Medulla oblongata (tissue), 1 donor: Measurements from ENCODE around the gene RARB.

Experiments
- DNase-seq: peaks from one replicate; pipeline ENCODE4 v3.0.0-alpha.2; 2015; ENCODE audit errors: extremely low spot score

The RARB gene

DNA sequence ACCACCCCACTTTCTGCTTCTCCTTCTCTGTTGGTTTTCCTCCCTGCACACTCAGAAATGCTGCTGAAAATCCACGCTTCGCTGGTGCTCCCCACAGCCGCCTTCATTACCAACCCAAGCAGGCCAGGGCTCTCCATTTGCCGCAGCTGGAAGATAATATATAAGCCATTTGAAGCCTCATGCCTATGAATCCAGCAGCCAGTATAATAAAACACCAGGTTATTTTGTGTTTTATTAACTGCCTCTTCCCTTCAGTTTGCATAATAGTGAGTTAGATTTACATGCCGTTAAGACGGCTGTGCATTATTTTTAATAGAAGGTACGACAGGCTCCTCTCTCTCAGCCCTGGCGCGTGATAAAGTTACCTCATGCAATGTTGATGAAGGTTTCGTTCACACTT is 150.0 kb downstream of the RARB start:
- no peak for DNase-seq

DNA sequence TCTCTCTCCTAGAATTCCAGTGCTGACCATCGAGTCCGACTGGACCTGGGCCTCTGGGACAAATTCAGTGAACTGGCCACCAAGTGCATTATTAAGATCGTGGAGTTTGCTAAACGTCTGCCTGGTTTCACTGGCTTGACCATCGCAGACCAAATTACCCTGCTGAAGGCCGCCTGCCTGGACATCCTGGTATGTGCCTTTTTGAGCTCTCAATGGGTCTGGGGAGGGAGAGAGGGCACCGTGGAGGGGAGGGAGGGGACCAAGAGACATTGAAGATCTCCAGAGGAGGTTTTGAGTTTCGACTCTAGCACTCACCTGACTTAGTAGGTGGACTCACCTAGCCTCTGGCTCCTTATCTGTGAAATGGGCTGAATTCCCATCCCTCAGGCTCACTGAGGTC is 152.5 kb downstream of the RARB start:
- no peak for DNase-seq

DNA sequence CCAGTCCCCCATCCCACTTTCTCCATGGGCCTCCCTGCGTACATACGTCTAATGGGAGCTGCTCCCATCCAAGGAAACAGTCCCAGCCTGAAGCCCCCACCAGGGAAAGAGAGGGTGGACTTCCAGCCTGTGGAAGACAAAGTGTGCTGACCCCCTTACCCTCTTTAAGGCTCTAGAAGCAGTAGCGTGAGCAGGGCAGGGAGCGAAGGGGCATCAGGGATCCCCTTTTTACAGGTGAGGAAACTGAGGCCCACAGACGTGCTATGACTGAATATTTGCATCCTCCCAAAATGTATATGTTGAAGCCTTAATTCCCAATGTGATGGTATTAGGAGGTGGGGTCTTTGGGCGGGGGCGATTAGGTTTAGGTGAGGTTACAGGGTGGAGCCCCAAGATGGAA is 153.3 kb downstream of the RARB start:
- DNase-seq = no peak

DNA sequence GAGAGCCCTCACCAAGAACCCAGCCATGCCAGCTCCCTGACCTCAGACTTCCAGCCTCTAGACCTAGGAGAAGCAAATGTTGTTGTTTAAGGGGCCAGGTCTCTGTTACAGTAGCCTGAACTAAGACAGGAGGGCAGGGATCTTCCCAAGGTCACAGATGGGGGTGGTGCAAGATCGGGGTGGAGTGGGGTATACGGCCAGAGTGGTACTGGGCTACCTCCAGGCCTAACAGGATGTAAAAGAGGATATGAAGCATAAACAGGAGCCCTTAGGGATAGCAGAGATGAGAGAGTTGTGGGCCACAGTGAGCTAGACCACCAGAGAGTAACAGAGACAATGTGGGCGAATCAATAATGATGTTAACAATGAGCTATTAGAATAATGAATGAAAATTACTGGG is 153.8 kb downstream of the RARB start:
- DNase-seq = no peak

DNA sequence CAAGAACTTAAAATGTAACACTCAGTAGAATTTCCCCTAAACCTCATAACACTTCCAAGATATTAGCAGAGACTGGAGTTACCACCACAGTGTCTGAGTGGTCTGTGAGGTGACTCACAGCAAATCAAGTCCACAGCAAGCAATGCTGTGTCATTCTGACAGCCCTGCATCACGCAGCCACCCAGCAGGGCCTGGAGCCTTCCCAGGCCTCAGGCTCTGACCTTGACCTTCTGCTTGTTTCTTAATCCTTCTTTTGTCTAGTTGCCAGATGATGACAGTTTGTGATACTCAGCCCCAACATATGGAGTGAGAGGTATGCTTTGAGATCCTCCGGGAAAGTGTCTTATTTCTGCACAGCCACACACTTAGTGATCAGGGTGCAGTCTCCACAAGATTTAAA is 154.2 kb downstream of the RARB start:
- DNase-seq = no peak

DNA sequence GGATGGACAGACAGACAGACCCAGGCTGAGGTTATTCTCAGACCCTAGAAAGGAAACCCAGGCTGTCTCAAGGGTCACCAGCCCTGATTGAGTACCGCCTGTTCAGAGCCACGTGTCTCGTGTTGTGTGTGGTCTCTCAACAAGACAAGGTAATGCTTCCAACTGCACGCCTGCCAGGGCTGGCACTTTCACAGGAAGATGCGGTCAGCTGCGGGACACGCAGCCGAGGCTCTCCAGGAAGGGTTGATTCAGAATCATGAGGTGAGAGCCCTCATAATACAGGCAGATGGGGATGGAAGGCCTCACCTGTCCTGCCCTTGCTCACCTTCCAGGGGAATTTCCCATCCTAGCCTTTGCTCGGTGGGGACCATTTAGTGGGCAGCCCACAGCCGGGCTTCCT is 155.3 kb downstream of the RARB start:
- DNase-seq = no peak

DNA sequence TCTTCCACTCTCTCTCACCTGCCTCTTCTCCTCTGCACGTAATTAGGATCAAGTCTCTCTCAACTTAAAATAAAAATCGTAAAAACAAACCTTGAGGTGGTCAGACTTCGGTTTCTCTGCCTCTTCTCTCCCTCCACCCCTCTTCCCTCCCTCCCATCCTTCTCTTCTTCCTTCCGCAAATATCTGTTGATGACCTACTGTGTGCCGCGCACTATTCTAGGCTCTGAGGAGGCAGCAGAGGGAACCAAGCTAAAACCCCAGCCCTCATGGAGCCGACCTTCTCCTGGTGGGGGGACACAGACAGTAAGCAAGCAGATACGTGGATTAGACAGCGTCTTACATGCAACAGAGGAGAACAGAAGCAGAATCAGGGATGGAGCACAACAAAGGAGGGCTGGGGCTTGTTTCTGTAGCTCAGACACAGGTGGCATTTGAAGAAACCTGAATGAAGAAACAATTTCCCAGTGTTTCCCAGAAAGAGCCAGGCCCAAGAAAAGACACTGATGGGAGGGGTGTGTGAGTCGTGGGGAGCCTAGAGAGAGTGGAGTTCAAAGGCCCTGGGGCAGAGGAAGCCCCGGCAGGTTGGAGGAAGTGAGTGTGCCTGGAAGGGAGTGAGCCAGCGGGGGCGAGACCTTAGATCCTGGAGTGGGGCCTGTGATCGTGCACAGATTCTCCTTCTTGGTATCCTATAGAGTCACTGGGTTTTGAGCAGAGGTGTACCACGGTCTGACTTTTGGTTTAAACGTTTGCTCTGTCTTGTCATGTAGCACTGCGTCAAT is 156.1 kb downstream of the RARB start:
- no peak for DNase-seq

DNA sequence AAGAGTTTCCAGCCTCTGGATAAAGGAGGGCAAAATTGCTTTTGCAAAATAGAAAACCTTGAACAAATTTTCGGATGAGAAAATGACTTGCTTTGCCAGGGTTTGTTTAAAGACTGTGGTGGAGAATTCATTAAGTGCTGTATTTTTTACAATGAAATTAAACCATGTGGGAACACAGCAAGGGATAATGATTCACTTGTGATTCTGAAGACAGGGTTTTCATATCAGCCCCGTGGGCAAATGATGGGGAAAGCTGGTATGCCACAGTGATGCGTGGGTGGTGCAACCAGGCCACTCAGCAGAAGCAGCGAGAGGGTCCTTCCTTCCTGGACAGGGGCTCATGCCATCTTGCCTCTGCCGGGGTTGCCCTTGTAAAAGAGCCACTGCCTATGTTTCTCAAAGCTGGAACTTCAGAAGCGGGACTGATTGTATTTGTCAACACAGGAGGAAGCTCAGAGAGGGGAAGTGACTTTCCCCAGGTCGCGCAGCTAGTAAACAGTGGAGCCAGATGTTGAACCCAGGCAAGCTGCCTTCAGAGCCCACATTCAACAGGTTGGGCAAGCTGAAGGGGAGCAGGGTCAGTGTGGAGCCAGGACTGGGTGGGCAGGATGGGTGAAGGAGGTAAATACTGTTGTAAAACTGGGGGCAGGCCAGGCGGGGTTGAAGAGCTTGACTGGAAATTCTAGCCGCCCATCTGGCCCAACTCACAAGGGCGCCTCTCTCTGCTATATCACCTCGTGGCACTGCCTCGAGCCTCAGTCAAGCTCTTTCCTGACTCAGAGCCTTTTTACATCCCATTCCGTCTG is 157.5 kb downstream of the RARB start:
- no peak for DNase-seq

DNA sequence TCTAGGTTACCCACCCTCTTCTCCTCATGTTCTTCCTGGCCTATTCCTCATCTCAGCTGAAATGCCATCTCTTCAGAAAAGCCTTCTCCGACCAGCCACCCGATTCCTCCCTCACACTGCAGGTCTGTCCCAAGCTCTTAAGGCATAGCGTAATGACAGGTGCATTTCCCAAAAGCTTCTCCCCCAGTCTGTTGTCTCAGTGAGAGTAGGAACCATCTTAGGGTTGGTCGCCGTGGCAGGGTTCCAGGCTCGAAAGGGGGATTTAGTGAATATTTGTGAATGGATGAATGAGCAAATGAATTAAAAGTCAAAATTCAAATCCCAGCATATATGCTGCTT is 158.1 kb downstream of the RARB start:
- no peak for DNase-seq

DNA sequence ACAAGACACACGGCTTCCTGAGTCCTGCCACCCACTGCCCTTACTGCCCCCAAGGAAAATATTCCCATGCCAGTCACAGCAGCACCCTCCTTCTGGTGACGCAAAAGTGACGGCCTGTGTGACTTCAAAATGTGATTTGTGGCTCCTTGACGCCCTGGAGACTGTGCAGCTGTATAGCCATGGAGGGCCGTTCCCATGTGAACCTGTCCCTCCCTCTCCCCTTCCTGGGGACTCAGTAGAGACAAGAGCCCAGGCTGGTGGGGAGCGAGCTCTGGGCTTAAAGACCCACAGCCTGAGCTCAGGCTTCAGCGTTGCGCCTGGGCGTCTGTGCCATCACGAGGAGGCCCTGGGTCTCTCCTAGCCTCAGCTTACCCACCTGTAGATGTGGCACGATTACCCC is 158.5 kb downstream of the RARB start:
- no peak for DNase-seq

DNA sequence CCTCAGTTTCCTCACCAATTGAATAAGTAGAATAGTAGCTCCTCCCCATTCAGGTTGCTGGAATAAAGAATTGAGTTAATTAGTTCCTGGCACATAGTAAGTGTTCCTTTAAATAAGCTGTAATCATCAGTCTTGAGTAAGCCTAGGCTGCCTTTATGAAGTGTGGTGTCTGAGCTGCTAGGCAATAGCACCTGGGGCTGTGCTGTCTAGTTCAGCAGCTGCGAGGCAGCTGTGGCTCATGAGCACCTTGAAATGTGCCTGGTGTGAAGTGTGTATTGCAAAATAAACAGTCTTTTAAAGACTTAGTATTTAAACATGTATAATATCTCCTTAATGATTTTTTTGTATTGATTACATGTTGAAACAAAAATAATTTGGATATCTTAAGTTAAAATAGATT is 159.0 kb downstream of the RARB start:
- no peak for DNase-seq

DNA sequence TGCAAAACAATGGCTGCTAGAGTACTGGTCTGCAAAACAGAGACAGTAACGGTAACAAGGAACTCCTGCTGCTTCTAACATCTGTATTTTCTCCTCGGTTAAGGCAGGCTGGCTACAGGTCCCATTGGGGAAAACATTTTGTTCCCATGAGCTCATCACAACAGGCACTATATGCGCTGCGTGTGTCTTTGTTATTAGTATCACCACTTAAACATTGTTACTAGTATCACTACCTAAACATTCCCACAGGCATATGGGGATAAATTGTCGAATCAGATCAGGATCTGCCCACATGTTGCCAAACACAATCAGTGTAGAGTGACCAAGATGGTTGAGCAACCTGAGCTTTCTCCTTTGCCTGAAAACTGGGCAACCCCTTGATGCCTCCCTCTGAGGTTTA is 159.5 kb downstream of the RARB start:
- no peak for DNase-seq

DNA sequence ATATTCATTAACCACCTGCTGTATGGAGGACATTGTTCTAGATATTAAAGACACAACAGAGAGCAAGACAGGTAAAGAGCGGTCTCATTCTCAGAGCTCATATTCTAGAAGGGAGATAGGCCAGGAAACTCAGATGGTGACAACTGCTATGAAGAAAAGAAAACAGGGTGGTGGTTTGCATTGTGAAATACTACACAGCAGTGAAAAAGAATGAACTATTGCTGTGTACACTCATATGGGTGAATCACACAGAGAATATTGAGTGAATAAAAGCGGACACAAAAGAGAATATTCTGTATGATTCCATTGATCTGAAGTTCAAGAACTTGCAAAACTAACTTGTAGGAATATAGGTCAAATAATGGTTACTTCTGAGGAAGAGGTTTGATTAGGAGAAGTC is 159.9 kb downstream of the RARB start:
- DNase-seq = no peak

DNA sequence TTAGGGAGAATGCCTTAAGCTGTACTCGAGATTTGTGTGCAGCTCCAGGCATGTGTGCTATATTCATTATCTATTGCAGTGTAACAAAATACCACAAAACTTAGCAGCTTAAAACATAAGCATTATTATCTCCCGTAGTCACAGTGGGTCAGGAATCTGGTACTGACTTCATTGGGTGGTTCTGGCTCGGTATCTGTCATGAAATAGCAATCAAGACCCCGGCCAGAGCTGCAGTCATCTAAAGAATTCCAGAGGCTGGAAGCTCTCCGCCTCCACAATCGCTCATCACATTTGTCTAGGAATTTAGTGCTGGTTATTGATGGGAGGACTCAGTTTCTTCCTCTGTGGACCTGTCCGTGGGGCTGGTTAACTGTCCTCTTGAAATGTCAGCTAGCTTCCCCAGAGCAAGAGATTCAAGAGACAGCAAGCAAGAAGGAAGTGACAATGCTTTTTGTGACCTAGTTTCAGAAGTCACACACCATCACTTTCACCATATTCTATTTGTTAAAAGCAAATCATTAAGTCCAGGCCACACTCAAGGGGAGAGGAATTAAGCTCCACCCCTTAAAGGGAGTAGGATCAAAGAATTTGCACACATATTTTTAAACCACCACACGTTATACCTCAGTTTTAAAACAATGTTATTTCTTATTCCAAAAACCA is 160.5 kb downstream of the RARB start:
- no peak for DNase-seq

DNA sequence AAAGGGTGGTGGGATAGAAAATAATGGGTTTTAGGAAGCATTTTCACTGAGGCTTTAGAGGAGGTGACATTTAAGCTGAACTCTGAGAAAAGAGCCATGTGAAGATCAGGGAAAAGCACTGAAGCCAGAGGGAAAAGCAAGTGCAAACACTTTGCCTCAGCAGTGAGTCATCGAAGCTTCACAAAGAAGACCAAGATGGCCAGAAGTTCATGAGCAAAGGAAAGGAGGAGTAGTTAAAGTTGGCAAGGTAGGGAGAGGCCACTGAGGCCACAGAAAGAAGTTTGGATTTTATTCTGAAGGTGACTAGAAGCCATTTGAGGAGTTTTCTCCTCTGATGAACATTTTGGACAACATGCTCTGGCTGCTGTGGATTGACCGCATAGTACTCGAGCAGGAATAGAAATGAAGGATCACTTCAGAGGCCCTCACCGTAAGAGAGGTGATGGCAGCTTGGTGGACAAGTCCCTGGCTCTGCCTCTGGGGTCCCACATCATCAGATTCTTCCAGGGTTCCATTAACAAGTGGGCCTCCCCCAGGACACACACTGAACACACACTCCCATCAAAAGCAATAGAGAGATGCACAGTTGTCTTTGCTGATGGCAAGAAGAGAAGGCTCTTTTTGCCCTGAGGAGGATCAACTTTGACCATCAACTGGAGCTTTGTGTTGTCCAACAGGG is 161.2 kb downstream of the RARB start:
- no peak for DNase-seq

DNA sequence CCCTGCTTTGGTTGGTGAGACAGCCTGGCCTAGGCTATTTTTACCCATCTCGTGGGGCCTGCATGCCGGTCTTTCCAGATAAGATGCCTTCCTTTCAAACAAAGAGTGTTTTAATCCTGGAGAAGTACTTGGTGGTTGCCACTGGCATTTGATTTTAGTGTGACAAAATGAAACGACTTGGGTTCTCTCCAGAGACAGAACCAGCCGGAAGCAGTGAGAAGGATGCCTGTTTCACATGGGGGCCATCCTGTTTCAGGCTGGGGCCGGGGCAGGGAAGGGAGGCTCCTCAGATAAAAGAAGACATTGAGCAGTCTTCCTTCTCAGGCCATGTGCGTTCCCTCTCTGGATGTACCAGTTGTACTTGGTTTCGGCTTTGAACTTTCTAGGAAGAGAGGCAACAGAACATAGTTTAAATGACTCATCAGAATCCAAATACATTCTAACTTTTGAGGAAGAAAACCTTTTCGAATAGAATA is 161.8 kb downstream of the RARB start:
- DNase-seq = no peak

DNA sequence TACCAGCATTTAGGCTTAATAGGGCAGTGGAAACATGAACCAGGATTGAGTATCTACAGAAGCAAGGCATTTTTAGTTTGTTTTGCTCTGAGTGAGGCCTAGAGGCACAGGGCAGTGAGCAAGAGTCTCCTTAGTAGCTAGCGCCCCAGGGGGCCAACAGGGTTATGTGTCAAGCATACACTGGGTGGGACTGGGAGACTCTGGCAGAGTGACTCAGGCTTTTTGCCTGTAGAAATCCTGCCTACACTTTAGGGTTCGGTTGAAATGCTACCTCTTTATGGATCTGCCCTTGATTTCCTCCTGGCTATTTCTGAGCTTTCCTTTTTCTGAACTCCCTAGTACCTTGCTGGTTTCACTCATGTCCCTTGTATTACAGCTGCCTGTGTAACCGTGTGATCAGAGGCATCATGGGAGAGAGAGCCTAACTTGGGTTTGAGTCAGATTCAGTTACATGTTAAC is 164.5 kb downstream of the RARB start:
- DNase-seq = peak; percentile 23

DNA sequence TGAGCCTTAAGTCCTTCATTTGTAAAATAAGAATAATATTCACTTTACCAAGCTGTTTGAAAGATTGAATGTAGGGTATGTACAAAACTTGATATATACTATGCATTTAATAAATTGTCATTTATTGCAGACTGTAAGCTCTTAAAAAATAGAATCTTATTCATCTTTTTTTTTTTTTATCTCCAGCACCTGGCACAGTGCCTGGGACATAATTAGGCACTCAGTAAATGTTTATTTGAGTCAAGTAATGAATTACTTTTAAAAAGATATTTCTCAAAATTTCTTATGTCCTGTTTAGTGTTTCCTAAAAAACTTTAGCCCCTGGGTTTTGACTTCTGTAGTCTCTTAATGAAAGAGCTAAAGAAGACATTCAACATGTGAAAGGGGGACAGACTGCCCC is 164.9 kb downstream of the RARB start:
- no peak for DNase-seq

DNA sequence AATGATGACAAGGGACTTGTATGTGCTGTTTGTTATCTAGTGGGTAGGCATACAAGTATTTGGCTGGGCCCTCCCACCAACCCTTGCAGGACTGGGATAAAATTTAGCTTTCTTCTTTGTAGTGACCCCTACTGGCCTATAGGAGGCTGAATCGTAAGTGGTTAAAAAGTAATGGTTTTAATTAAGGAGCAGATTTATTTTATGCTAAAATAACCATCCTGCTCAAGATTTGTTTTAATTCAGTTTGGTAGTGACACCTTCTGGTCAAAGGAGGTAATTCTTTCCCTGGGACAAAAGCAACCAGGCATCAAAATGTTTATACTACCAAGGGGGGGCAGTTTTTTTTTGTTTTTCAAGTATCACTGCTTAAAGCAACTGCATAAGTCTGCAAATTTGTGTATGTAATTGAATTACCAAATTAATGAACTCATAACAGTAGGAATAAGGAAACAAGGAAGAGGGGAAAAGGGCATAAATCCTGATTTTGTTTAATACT is 166.0 kb downstream of the RARB start:
- peak; percentile 77 for DNase-seq

DNA sequence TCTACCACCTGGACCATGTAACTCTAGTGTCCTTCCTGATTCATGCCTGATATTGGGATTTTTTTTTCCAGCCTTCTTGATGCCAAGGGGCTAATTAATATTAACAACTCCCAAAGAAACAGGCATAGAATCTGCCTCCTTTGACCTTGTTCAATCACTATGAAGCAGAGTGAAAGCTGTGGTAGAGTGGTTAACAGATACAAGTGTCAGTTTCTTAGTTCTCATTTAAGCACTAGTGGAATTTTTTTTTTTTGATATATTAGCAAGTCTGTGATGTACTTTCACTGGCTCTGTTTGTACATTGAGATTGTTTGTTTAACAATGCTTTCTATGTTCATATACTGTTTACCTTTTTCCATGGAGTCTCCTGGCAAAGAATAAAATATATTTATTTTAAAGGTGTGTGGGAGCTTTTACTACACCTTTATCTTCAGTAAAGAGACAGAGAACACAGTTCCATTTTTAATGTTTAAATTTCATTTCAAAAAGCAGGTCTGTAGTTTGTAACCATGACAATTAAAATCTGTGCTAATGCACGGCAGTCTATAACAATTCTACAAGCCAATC is 169.6 kb downstream of the RARB start:
- no peak for DNase-seq

DNA sequence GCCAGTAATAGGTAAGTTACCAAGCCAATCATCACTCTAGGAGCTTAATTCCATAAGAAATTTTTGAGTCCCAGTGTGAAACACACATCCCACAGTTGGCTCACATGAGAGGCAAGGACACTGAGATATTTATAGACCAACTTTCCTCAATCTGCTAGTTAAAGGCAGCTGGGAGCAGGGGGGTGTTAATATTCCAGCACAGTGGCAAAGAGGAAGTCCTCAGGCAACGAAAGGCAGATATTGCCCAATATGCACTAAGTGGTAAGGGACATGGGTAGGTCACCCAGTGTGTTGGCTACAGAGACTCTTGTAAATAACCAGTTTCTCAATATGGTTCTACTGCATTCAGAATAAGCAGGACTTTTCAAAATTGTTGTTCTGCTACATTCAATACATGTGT is 175.6 kb downstream of the RARB start:
- DNase-seq = no peak
